Heart right ventricle (tissue), 16 donors: Measurements from ENCODE around the gene NPHP4. TPM values are rescaled to one million over a fixed set of nuclear protein-coding genes. Genes with fewer than 3 reads are reported as not detected.
A peak's percentile ranks its signal among the peaks of the same experiment; 100 is the strongest.

Experiments
- ATAC-seq, 8 donors: fragments of 200-7000 bp; cut with Tn5 transposase; one replicate each; pipeline ENCODE4 v1.9.1; 2020; ENCODE audit warnings: mild to moderate bottlenecking in 8 of 8, moderate library complexity in 8 of 8, moderate number of reproducible peaks in 1 of 8
- DNase-seq, 2 donors: peaks; one replicate each; pipeline ENCODE4 v3.0.0-alpha.2; 2020
- H3K27ac ChIP-seq, 10 donors: fragments of 200-600 bp; sonication (generic) in 2 of 10; one replicate each; pipeline versions ENCODE4 v1.5.0 to v1.8.0; 2020 to 2022; ENCODE audit warnings: mild to moderate bottlenecking in 3 of 10
- H3K27me3 ChIP-seq, 7 donors: fragments of 200-600 bp; one replicate each; pipeline ENCODE4 v1.8.0; 2021 to 2022; ENCODE audit warnings: mild to moderate bottlenecking in 2 of 7
- H3K36me3 ChIP-seq, 9 donors: fragments of 200-600 bp; sonication (generic) in 1 of 9; one replicate each; pipeline versions ENCODE4 v1.5.0 to v1.8.0; 2020 to 2022; ENCODE audit warnings: mild to moderate bottlenecking in 2 of 9
- H3K4me1 ChIP-seq, 9 donors: fragments of 200-600 bp; sonication (generic) in 1 of 9; one replicate each; pipeline versions ENCODE4 v1.5.0 to v1.8.0; 2020 to 2022; ENCODE audit warnings: mild to moderate bottlenecking in 4 of 9
- H3K4me3 ChIP-seq, 10 donors: fragments of 200-600 bp; sonication (generic) in 2 of 10; one replicate each; pipeline versions ENCODE4 v1.5.0 to v1.8.0; 2020 to 2022; ENCODE audit warnings: mild to moderate bottlenecking in 7 of 10, moderate library complexity in 2 of 10
- H3K9me3 ChIP-seq, 11 donors: fragments of 200-600 bp in 10 of 11; sonication (generic) in 2 of 11; one replicate each; pipeline versions ENCODE4 v1.5.0 to v1.8.0; 2013 to 2022; ENCODE audit warnings: mild to moderate bottlenecking in 2 of 11, control low read depth in 1 of 11, moderate library complexity in 1 of 11
- CTCF ChIP-seq, 9 donors: fragments of 200-600 bp; sonication (generic) in 2 of 9; IDR thresholded peaks; one replicate each; pipeline versions ENCODE4 v1.5.0 to v1.8.0; 2021 to 2022; ENCODE audit warnings: antibody characterized with exemption in 9 of 9, mild to moderate bottlenecking in 5 of 9, moderate library complexity in 1 of 9
- WGBS, 2 donors: extraction: QIAGEN DNeasy Blood & Tissue Kit; methylation state at CpG; one replicate each; pipeline ENCODE4 v1.1.7; 2013; ENCODE audit warnings: inconsistent platforms in 1 of 2; 5-methylcytosine and 5-hydroxymethylcytosine counted together
- intact Hi-C, 10 donors: fragments of 100-400 bp; cut with DNase I; formaldehyde crosslinking; loops; one replicate each; pipeline versions ENCODE4 v1.11.1 to v1.14.2; 2022
- polyA plus RNA-seq, 2 donors: library from polyadenylated mRNA; stranded (reverse); fragments of 200-250 nt; gene quantifications; one replicate each; pipeline ENCODE4 v1.2.3, GENCODE V29; 2013
- total RNA-seq, 10 donors: library from RNA; stranded (reverse); fragmentation: NEBNext Ultra II Directional in 3 of 10; extraction: Animal tissue kit (Norgen Biotek cat#: 25700) in 3 of 10; gene quantifications; one replicate each; pipeline versions ENCODE4 v1.2.1 to v1.2.4, GENCODE V29; 2021 to 2023
- donor health status: Arrhythmogenic right ventricular cardiomyopathy.
- donor health status: ischemic (EF 13 %, LVEDD 7.1; RV severe dilation, severe dysfunction).
- donor health status: healthy with polysubstance abuse.
- donor health status: DM: no; HTN: yes; CAD: no.
- donor health status: DM: no; HTN: no; CAD: no.
- donor health status: ischemic (EF 25% LVEDD 6.9; RV normal size, moderate dysfunction).
- donor health status: ischemic (EF 25% LVEDD 5.7; RV mildly dilated, moderate dysfunction).
- donor health status: healthy.
- donor health status: DM: yes; HTN: yes; CAD: no.
- donor health status: Ischemic cardiomyopathy.
- donor health status: ischemic (EF 35%, LVEDD 5.7; RV mildly dilated, moderate dysfunction).
- donor health status: nonischemic (EF 11% LVEDD 7.7; RV severe dilation, severe dysfunction).
- donor health status: DM: yes; HTN: yes; CAD: no.
- donor health status: PGD.
- donor health status: ischemic (EF 29% LVEDD 5.4; RV normal size, mild dysfunction).
- donor health status: nonischemic (EF 23%, LVEDD 6.1; RV moderate dilation, normal function).

Gene NPHP4
- total and polyA plus RNA-seq, 12 donors: 2.4 to 5.7 (median 3.3) TPM

GRCh38 chr1:5887971-5888361 is 104.3 kb downstream of the NPHP4 start:
- H3K4me3 ChIP-seq: no peak overlapping the region

GRCh38 chr1:5887349-5887970 is 104.8 kb downstream of the NPHP4 start:
- H3K27ac ChIP-seq: peak overlapping the region in 1 of 10 donors; percentile 10
- TF ChIP-seq CTCF (IDR thresholded peaks at IDR 0.05): no peak
- no peaks in the 10 kb centered on the region for H3K9me3 ChIP-seq
- DNase-seq: no peak
- intact Hi-C loops: no loop called here
- 88 to 89% methylated on average over 23 of the region's 23 CpGs for WGBS, 2 donors
- ATAC-seq: no peak
- H3K4me1 ChIP-seq: no peaks in the 10 kb centered on the region
- H3K4me3 ChIP-seq: no peak overlapping the region
- H3K36me3 ChIP-seq: peaks cover 0 to 36% (median 0%) of the 10 kb centered on the region in 9 donors
- H3K27me3 ChIP-seq: no peaks in the 10 kb centered on the region

More at GRCh38 chr1:5887971-5888361, 104.3 kb downstream of the NPHP4 start:
- Histone ChIP-seq H3K36me3 (peaks cover 0 to 31% (median 0%) of the 10 kb centered on the region in 9 donors), H3K27me3 (no peaks in the 10 kb centered on the region), H3K9me3 (no peaks in the 10 kb centered on the region), H3K4me1 (no peaks in the 10 kb centered on the region), H3K27ac (peak overlapping the region in 2 of 10 donors; percentile 10 to 45)
- no peak for TF ChIP-seq CTCF (IDR thresholded peaks at IDR 0.05)
- DNase-seq (no peak), ATAC-seq (peak in 1 of 8 donors; percentile 50)
- WGBS, 2 donors: 86 to 88% methylated on average over 15 of the region's 15 CpGs
- intact Hi-C loops: no loop called here

GRCh38 chr1:5886541-5887348 is 105.5 kb downstream of the NPHP4 start:
- H3K4me1 ChIP-seq: no peaks in the 10 kb centered on the region
- H3K4me3 ChIP-seq: no peak overlapping the region
- ATAC-seq: no peak
- no peak for DNase-seq
- H3K9me3 ChIP-seq: no peaks in the 10 kb centered on the region
- no peaks in the 10 kb centered on the region for H3K27me3 ChIP-seq
- no peak for TF ChIP-seq CTCF (IDR thresholded peaks at IDR 0.05)
- 93 to 94% methylated on average over 25 of the region's 25 CpGs for WGBS, 2 donors
- peaks cover 0 to 37% (median 0%) of the 10 kb centered on the region in 9 donors for H3K36me3 ChIP-seq
- H3K27ac ChIP-seq: no peak overlapping the region
- intact Hi-C loops: no loop called here

GRCh38 chr1:5886140-5886483 is 106.1 kb downstream of the NPHP4 start:
- ATAC-seq (no peak), DNase-seq (no peak)
- Histone ChIP-seq H3K4me1 (no peaks in the 10 kb centered on the region), H3K4me3 (no peak overlapping the region), H3K27ac (no peak overlapping the region), H3K36me3 (peaks cover 0 to 41% (median 0%) of the 10 kb centered on the region in 9 donors), H3K27me3 (no peaks in the 10 kb centered on the region), H3K9me3 (no peaks in the 10 kb centered on the region)
- intact Hi-C loops: no loop called here
- WGBS, 2 donors: 88 to 89% methylated on average over 10 of the region's 10 CpGs
- no peak for TF ChIP-seq CTCF (IDR thresholded peaks at IDR 0.05)
